Endothelial cell (in vitro differentiated cells): ENCODE results near the gene PIM3. TPM values are rescaled to one million over a fixed set of nuclear protein-coding genes. Genes with fewer than 3 reads are reported as not detected.

Source experiments
- DNase-seq: peaks from one replicate; pipeline ENCODE4 v3.0.0; 2021; ENCODE audit warnings: low spot score
- H3K27ac Mint-ChIP-seq: one replicate; pipeline ENCODE4 v1.8.0; 2021; ENCODE audit warnings: mixed read lengths, inconsistent platforms; ENCODE audit not compliant: unreplicated experiment
- H3K27me3 Mint-ChIP-seq: one replicate; pipeline ENCODE4 v1.8.0; 2021; ENCODE audit warnings: mild to moderate bottlenecking, moderate library complexity, mixed read lengths, inconsistent platforms; ENCODE audit not compliant: unreplicated experiment
- H3K36me3 Mint-ChIP-seq: one replicate; pipeline ENCODE4 v1.8.0; 2021; ENCODE audit warnings: mild to moderate bottlenecking, low read depth, mixed read lengths, inconsistent platforms; ENCODE audit not compliant: unreplicated experiment
- H3K4me1 Mint-ChIP-seq: one replicate; pipeline ENCODE4 v1.8.0; 2021; ENCODE audit warnings: mild to moderate bottlenecking, mixed read lengths, inconsistent platforms; ENCODE audit not compliant: unreplicated experiment
- H3K4me3 Mint-ChIP-seq: one replicate; pipeline ENCODE4 v1.8.0; 2021; ENCODE audit warnings: mild to moderate bottlenecking, mixed read lengths, inconsistent platforms; ENCODE audit not compliant: unreplicated experiment
- H3K9me3 Mint-ChIP-seq: one replicate; pipeline ENCODE4 v1.8.0; 2021; ENCODE audit warnings: mixed read lengths, inconsistent platforms; ENCODE audit not compliant: unreplicated experiment
- total RNA-seq: library from RNA; stranded (reverse); fragmentation: NEBNext Ultra II Directional; extraction: Animal tissue kit (Norgen Biotek cat#: 25700); gene quantifications from one replicate; pipeline ENCODE4 v1.2.1, GENCODE V29; 2021; ENCODE audit not compliant: unreplicated experiment
- TF ChIP-seq, protein P1 (sequence below): fragments of 200-600 bp; sonication (generic); IDR thresholded peaks from one replicate; pipeline ENCODE4 v1.5.0; 2021; ENCODE audit warnings: antibody characterized with exemption; ENCODE audit not compliant: unreplicated experiment

PIM3 gene
- total RNA-seq, 1 donor from 2014 or later: 112 TPM

DNA sequence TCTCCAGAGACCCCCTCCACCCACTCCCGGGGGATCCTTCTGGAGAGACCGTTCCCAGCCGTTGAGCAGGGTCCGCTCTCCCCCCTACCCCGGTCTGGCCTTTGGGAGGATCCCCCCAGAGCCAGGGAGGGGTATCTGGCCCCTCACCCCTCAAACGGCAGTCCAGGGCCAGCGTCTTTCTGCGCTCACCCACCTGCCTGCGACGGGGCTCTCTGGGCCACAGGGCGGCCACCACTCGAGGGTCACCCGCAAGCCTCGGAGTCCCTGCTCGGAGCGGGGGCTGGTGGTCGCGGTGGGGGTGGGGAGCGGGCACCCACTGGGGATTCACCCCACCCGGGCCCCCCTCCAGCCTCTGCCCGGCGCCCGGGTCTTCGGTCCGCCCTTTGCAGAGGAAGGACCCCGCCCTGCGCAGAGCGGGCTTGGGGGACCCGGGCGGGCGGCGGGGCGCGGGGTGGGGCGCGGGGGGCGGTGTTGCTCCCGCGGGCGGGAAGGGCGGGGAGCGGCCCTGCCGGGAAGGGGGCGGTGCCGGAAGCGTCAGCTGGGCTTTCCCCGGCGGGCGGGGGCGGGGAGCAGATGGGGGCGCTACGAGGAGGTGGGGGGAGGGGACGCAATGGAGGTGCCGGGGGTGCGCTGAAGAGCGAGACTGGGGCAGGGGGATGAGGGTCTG, 25.5 kb upstream of the PIM3 start:
- H3K36me3 Mint-ChIP-seq: no peaks in the 10 kb centered on the region
- no peaks in the 10 kb centered on the region for H3K9me3 Mint-ChIP-seq
- peaks cover 6% of the 10 kb centered on the region for H3K27me3 Mint-ChIP-seq
- TF ChIP-seq, protein P1, sequence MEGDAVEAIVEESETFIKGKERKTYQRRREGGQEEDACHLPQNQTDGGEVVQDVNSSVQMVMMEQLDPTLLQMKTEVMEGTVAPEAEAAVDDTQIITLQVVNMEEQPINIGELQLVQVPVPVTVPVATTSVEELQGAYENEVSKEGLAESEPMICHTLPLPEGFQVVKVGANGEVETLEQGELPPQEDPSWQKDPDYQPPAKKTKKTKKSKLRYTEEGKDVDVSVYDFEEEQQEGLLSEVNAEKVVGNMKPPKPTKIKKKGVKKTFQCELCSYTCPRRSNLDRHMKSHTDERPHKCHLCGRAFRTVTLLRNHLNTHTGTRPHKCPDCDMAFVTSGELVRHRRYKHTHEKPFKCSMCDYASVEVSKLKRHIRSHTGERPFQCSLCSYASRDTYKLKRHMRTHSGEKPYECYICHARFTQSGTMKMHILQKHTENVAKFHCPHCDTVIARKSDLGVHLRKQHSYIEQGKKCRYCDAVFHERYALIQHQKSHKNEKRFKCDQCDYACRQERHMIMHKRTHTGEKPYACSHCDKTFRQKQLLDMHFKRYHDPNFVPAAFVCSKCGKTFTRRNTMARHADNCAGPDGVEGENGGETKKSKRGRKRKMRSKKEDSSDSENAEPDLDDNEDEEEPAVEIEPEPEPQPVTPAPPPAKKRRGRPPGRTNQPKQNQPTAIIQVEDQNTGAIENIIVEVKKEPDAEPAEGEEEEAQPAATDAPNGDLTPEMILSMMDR: no peak
- peak; percentile 63 for DNase-seq
- peaks cover 43% of the 10 kb centered on the region for H3K4me1 Mint-ChIP-seq
- H3K27ac Mint-ChIP-seq: no peak overlapping the region
- no peak overlapping the region for H3K4me3 Mint-ChIP-seq

DNA sequence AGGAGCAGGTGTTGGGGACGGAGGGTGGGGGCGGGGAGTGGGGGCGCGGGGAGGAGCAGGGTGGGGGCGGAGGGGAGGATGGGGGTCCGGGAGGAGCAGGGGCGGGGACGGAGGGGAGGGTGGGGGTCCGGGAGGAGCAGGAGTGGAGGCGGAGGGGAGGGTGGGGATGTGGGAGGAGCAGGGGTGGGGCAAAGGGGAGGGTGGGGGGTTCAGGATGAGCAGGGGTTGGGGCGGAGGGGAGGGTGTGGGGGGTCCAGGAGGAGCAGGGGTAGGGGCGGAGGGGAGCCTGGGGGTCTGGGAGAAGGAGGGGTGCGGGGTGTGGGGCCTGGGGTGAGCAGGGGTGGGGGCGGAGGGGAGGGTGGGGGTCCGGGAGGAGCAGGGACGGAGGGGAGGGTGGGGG, 25.0 kb upstream of the PIM3 start:
- TF ChIP-seq, protein P1: no peak
- no peaks in the 10 kb centered on the region for H3K36me3 Mint-ChIP-seq
- no peak for DNase-seq
- H3K27ac Mint-ChIP-seq: no peak overlapping the region
- no peak overlapping the region for H3K4me3 Mint-ChIP-seq
- H3K9me3 Mint-ChIP-seq: no peaks in the 10 kb centered on the region
- H3K4me1 Mint-ChIP-seq: peaks cover 40% of the 10 kb centered on the region
- H3K27me3 Mint-ChIP-seq: peaks cover 6% of the 10 kb centered on the region

DNA sequence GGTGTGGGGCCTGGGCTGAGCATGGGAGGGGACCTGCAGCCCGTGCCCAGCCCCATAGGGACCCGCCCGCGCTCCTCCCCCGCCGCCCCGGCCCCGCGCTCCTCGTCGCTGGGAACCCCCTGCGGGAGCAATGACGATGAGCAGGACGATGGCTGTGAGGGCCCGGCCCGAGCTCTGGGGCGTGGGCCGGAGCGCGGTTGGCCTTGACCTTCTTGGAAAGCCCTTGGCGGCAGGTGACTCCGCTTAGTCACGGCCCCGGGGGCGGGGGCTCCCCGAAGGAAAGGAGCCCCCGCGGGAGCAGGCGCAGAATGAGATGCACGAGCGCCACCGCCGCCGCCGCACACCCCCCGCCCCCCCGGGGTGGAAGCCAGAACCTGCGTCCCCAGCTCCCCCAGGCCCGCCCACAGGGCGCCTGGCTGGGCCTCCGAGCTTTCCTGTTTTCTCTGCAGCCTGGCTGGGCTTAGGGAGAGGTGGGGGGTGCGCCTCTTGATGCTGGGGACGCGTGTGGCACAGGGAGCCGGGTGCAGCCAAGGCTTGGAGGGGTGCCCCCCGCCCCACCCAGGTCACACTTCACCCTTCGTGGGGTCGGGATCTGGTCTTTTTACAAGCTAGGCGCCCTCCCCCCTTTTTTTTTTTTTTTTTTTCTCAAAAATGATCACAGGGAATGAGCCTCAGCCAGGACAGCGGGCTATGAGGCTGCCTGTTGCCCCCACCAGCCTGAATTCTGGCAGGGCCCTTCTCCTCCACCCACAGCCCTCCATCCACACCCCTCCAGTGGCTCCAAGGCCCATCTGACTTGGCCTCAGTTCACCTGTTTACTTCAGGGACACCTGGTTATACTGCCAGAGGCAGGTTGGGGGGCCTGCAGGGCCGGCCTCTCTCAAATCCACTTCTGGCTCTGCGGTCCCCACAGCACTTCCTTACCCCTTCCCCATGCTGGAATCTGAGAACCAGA, 24.3 kb upstream of the PIM3 start:
- peaks cover 3% of the 10 kb centered on the region for H3K9me3 Mint-ChIP-seq
- H3K4me3 Mint-ChIP-seq: peak overlapping the region; percentile 33
- TF ChIP-seq, protein P1: no peak
- peak; percentile 82 for DNase-seq
- H3K36me3 Mint-ChIP-seq: no peaks in the 10 kb centered on the region
- H3K27ac Mint-ChIP-seq: no peak overlapping the region
- peaks cover 6% of the 10 kb centered on the region for H3K27me3 Mint-ChIP-seq
- peaks cover 35% of the 10 kb centered on the region for H3K4me1 Mint-ChIP-seq

DNA sequence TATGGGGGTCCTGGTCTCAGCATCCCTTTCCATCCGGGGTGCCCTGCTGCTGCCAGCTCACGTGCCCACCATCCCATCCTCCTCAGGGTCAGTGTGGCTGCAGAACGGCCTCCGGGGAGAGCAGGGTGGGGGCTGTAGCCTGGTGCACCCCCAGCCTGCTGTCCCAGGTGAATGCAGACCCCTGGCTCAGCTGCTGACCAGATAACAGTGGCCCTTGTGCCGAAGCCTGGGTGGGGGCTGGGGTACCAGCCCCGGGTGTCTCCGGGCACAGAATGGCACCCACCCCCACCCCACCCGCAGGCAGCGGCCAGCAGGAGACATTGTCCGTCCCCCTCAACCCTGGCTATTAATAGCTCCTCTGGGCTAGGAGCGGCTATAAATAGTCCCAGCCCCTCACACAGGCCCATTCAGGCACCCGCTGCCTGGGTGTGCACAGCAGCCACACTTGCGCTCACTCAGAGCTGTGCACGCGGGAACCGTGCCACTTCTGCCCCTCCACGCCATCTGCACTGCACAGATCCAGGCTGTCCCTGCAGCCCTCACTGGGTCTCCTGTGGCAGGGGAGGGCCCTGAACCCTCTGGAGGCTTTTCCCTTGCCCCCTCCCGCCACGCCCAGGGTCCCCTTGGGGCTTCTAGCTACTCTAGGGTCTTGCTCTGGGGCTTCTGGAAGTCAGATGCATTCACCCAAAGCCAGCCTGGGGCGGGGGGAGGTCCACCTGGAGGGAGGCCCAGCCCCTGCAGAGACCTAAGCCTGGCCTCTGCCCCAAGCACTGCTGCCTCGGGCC, 23.4 kb upstream of the PIM3 start:
- Mint-ChIP-seq H3K4me1 (peaks cover 30% of the 10 kb centered on the region), H3K27ac (peak overlapping the region; percentile 95), H3K9me3 (peaks cover 3% of the 10 kb centered on the region), H3K4me3 (peak overlapping the region; percentile 33), H3K27me3 (peaks cover 6% of the 10 kb centered on the region), H3K36me3 (no peaks in the 10 kb centered on the region)
- TF ChIP-seq, protein P1: no peak
- no peak for DNase-seq
